Mesothelial cell of epicardium (in vitro differentiated cells): ENCODE results near the gene ORC5. TPM values are rescaled to one million over a fixed set of nuclear protein-coding genes. Genes with fewer than 3 reads are reported as not detected.
A peak's percentile ranks its signal among the peaks of the same experiment; 100 is the strongest.

ENCODE experiments used
- DNase-seq, 2 experiments: peaks; one replicate each; pipeline ENCODE4 v3.0.0; 2021; ENCODE audit warnings: low spot score in 2 of 2; ENCODE audit not compliant: unreplicated experiment in 2 of 2
- H3K27ac Mint-ChIP-seq: 2 replicates; pipeline ENCODE4 v1.8.0; 2021; ENCODE audit warnings: mixed read lengths
- H3K27me3 Mint-ChIP-seq: 2 replicates; pipeline ENCODE4 v1.8.0; 2021; ENCODE audit warnings: low read depth, mixed read lengths
- H3K36me3 Mint-ChIP-seq: 2 replicates; pipeline ENCODE4 v1.8.0; 2021; ENCODE audit warnings: mixed read lengths
- H3K4me1 Mint-ChIP-seq: 2 replicates; pipeline ENCODE4 v1.8.0; 2021; ENCODE audit warnings: mixed read lengths
- H3K4me3 Mint-ChIP-seq: 2 replicates; pipeline ENCODE4 v1.8.0; 2021; ENCODE audit warnings: mild to moderate bottlenecking, moderate library complexity, mixed read lengths
- H3K9me3 Mint-ChIP-seq: 2 replicates; pipeline ENCODE4 v1.8.0; 2021; ENCODE audit warnings: mixed read lengths
- total RNA-seq: library from RNA; stranded (reverse); gene quantifications from 3 replicates; pipeline ENCODE4 v1.2.1, GENCODE V29; 2021
- TF ChIP-seq, protein P1 (sequence below): fragments of 200-600 bp; sonication (generic); IDR thresholded peaks from one replicate; pipeline ENCODE4 v1.5.0; 2021; ENCODE audit warnings: antibody characterized with exemption; ENCODE audit not compliant: unreplicated experiment

The ORC5 gene
- total RNA-seq, 1 donor from 2014 or later = 24.8 TPM

DNA sequence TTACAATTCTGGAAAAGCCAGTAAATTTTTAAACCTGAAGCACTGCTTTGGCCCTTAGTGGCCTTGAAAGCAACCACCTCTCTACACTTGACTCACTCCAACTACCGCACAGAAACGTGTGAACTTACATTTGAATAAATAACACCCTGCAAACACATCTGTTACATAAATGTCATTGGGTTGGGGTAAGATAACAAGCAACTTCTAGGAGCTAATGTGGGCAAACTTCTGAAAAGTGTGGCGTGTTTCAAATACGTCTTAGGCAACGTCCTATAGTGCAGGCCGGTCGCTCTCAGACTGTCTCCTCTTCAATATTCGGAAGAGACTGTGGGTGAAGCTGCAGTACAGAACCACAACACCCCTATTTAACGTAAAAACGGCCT lies 474 bp downstream of the ORC5 start:
- Mint-ChIP-seq H3K27ac (peak overlapping the region; percentile 93), H3K36me3 (peaks cover 5% of the 10 kb centered on the region), H3K9me3 (peaks cover 20% of the 10 kb centered on the region), H3K27me3 (peaks cover 7% of the 10 kb centered on the region), H3K4me1 (peaks cover 21% of the 10 kb centered on the region), H3K4me3 (peak overlapping the region; percentile 92)
- DNase-seq = no peak
- TF ChIP-seq, protein P1, sequence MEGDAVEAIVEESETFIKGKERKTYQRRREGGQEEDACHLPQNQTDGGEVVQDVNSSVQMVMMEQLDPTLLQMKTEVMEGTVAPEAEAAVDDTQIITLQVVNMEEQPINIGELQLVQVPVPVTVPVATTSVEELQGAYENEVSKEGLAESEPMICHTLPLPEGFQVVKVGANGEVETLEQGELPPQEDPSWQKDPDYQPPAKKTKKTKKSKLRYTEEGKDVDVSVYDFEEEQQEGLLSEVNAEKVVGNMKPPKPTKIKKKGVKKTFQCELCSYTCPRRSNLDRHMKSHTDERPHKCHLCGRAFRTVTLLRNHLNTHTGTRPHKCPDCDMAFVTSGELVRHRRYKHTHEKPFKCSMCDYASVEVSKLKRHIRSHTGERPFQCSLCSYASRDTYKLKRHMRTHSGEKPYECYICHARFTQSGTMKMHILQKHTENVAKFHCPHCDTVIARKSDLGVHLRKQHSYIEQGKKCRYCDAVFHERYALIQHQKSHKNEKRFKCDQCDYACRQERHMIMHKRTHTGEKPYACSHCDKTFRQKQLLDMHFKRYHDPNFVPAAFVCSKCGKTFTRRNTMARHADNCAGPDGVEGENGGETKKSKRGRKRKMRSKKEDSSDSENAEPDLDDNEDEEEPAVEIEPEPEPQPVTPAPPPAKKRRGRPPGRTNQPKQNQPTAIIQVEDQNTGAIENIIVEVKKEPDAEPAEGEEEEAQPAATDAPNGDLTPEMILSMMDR = no peak

DNA sequence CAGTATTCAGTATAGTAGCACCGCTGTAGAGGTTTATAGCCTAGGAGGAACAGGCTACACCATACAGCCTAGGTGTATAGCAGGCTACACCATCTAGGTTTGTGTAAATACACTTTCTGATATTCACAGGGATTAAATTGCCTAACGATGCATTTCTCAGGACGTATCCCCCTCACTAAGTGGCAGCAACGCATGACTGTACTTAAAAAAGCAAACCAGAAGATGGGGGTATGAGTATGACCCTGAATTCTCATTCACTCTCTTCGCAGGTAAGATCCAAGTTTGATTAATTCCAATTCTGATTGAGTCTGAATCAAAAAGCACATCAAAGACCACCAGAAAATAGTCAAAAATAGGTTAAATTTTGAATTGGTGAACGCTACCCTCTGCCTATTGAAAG lies 972 bp downstream of the ORC5 start:
- H3K4me1 Mint-ChIP-seq = peaks cover 21% of the 10 kb centered on the region
- peak overlapping the region; percentile 92 for H3K4me3 Mint-ChIP-seq
- peaks cover 6% of the 10 kb centered on the region for H3K27me3 Mint-ChIP-seq
- peaks cover 10% of the 10 kb centered on the region for H3K36me3 Mint-ChIP-seq
- H3K27ac Mint-ChIP-seq = peak overlapping the region; percentile 93
- H3K9me3 Mint-ChIP-seq = peaks cover 18% of the 10 kb centered on the region
- DNase-seq = no peak
- TF ChIP-seq, protein P1 = no peak

DNA sequence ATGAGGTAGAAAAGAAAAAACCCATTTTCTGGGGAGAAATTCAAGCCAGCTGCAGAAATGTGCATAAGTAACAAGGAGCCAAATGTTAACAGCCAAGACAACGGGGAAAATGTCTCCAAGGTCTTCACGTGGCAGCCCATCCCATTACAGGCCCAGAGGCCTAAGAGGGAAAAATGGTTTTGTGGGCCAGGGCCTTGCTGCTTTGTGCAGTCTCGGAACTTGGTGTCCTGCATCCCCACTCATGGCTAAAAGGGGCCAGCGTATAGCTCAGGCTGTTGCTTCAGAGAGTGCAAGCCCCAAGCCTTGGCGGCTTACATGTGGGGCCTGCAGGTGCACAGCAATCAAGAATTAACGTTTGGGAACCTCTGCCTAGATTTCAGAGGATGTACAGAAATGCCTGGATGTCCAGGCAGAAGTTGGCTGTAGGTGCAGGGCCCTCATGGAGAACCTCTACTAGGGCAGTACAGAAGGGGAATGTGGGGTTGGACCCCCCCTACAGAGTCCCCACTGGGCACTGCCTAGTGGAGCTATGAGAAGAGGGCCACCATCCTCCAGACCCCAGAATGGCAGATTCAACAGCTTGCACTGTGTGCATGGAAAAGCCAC lies 9.0 kb downstream of the ORC5 start:
- Mint-ChIP-seq H3K27me3 (no peaks in the 10 kb centered on the region), H3K4me3 (no peak overlapping the region), H3K27ac (no peak overlapping the region), H3K9me3 (peaks cover 15% of the 10 kb centered on the region), H3K4me1 (no peaks in the 10 kb centered on the region), H3K36me3 (peaks cover 54% of the 10 kb centered on the region)
- TF ChIP-seq, protein P1 = no peak
- DNase-seq = no peak

DNA sequence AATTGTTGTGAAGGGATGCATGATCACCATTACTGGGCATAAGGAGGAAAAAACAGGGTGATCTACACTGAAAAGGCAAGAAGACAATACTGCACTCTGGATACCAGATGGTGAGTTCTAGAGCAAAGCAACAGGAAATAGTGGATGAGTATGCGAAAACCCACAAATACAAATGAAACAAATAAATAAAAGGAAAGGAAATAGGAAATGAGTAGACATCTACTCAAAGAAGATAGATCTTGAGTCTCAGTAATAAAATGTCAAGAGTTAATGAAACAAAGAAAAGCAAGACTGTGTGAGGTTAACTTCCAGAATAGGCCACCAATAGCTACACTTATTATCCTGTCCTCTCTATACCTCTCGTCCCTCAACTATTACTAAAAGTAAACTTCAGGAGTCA lies 11.7 kb downstream of the ORC5 start:
- H3K36me3 Mint-ChIP-seq = peaks cover 63% of the 10 kb centered on the region
- H3K27me3 Mint-ChIP-seq = no peaks in the 10 kb centered on the region
- TF ChIP-seq, protein P1 = no peak
- no peak for DNase-seq
- H3K9me3 Mint-ChIP-seq = peaks cover 15% of the 10 kb centered on the region
- H3K4me3 Mint-ChIP-seq = no peak overlapping the region
- no peak overlapping the region for H3K27ac Mint-ChIP-seq
- no peaks in the 10 kb centered on the region for H3K4me1 Mint-ChIP-seq

- no peaks in the 10 kb centered on the region for H3K27me3 Mint-ChIP-seq
- no peaks in the 10 kb centered on the region for H3K9me3 Mint-ChIP-seq
- H3K4me3 Mint-ChIP-seq = no peak overlapping the region
- no peaks in the 10 kb centered on the region for H3K4me1 Mint-ChIP-seq
- H3K36me3 Mint-ChIP-seq = peaks cover 43% of the 10 kb centered on the region
- TF ChIP-seq, protein P1 = no peak
- DNase-seq = no peak
- no peak overlapping the region for H3K27ac Mint-ChIP-seq
Observed at GRCh38 chr7:104192434-104192833, 15.4 kb downstream of the ORC5 start.

- Mint-ChIP-seq H3K36me3 (peaks cover 49% of the 10 kb centered on the region), H3K27me3 (no peaks in the 10 kb centered on the region), H3K4me1 (no peaks in the 10 kb centered on the region), H3K9me3 (peaks cover 21% of the 10 kb centered on the region), H3K27ac (no peak overlapping the region), H3K4me3 (no peak overlapping the region)
- DNase-seq = no peak
- TF ChIP-seq, protein P1 = no peak
Observed at GRCh38 chr7:104185346-104185745, 22.5 kb downstream of the ORC5 start.
